GM21529 (cell line): ENCODE results near the gene AHNAK.
"Not testable (repeated sequence)": the region's sequence is repeated elsewhere in the genome, so short reads cannot be mapped to it uniquely, and the experiment has no call there.

Experiments used
- ATAC-seq: cut with Tn5 transposase; IDR thresholded peaks from one replicate; pipeline ENCODE4 v1.9.1; 2021; ENCODE audit not compliant: unreplicated experiment

The AHNAK gene

GRCh38 chr11:62572431-62572830 lies 25.8 kb upstream of the AHNAK start:
- ATAC-seq, result no peak

- ATAC-seq, result not testable (repeated sequence)
Measured at GRCh38 chr11:62571493-62571892, 24.9 kb upstream of the AHNAK start.

GRCh38 chr11:62570903-62571302 lies 24.3 kb upstream of the AHNAK start:
- ATAC-seq, result not testable (repeated sequence)

- ATAC-seq, result no peak
Measured at GRCh38 chr11:62569611-62570010, 23.0 kb upstream of the AHNAK start.

GRCh38 chr11:62567018-62567633 lies 20.5 kb upstream of the AHNAK start:
- ATAC-seq, result peak; percentile 47

- ATAC-seq, result no peak
Measured at GRCh38 chr11:62566247-62566646, 19.6 kb upstream of the AHNAK start.

GRCh38 chr11:62565100-62565802 lies 18.6 kb upstream of the AHNAK start:
- no peak for ATAC-seq

GRCh38 chr11:62561677-62562230 lies 15.1 kb upstream of the AHNAK start:
- not testable (repeated sequence) for ATAC-seq

GRCh38 chr11:62560566-62561103 lies 14.0 kb upstream of the AHNAK start:
- ATAC-seq, result no peak

GRCh38 chr11:62559626-62560025 lies 13.0 kb upstream of the AHNAK start:
- not testable (repeated sequence) for ATAC-seq

- no peak for ATAC-seq
Measured at GRCh38 chr11:62559204-62559603, 12.6 kb upstream of the AHNAK start.

GRCh38 chr11:62558669-62559068 lies 12.1 kb upstream of the AHNAK start:
- no peak for ATAC-seq

GRCh38 chr11:62556875-62557631 lies 10.4 kb upstream of the AHNAK start:
- peak; percentile 41 for ATAC-seq

- ATAC-seq, result peak; percentile 36
Measured at GRCh38 chr11:62556108-62556874, 9.7 kb upstream of the AHNAK start.

- ATAC-seq, result peak; percentile 32
Measured at GRCh38 chr11:62555464-62556107, 9.0 kb upstream of the AHNAK start.

- no peak for ATAC-seq
Measured at GRCh38 chr11:62554387-62555167, 8.0 kb upstream of the AHNAK start.

GRCh38 chr11:62553839-62554361 lies 7.3 kb upstream of the AHNAK start:
- no peak for ATAC-seq

GRCh38 chr11:62553080-62553838 lies 6.7 kb upstream of the AHNAK start:
- ATAC-seq, result no peak
